Activated naive CD8-positive, alpha-beta T cell treated with anti-CD3 and anti-CD28 coated beads, Interleukin-2, amount 50 U/mL, for 16 hours (primary cell): ENCODE results near the gene CLTCL1.
"Not testable (repeated sequence)": the region's sequence is repeated elsewhere in the genome, so short reads cannot be mapped to it uniquely, and the experiment has no call there.

Experiments used
- DNase-seq: peaks from one replicate; pipeline ENCODE4 v3.0.0-alpha.2; 2020; ENCODE audit warnings: low read depth, low spot score

CLTCL1 gene

DNA sequence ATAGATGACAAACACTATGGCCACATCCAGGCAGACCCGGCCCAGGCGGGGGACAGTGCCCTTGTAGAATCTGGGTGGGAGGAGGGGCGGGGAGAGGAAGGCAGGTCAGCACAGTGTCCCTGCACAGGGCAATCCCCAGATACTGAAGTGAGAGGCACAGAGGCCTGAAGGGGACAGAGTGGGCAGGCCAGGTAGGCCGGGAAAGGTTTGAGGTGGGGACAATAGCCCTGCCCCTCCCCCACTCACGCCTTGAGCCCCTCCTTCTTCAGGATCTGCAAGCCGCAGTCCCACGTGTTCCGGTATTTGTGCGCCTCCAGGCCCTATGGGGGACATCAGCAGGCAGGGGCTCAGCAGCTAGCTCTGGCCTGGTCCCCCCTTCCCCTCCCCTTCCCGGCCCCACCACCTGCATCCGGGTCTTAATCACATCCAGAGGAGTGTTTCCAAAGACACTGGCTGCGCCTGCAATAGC is 115.3 kb downstream of the CLTCL1 start:
- DNase-seq = no peak

DNA sequence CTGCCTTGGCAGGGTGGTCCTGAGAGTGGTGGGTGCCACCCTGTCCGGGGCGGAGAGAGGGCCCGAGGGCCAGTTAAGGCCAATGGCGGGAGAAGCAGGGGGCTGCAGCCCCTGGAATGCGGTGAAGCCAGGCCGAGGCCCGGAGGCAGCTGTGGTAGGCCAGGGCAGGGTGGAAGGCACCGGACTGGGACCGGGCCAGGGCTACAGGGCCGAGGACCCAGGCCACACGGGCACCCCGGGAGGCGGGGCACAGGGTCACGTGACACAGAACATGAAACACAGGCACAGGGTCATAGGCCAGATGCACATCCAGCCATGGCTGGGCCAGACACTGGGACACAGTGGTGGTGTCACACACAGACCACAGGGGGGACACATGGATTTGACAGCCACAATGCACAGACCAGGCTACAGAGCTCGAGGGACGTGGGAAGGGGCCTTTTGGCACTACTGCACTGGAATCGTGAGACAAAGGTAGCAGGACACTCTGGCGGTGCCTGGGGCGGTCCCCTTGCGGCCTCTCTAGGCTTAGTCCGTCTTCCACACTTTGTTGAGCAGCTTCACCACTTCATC is 115.8 kb downstream of the CLTCL1 start:
- no peak for DNase-seq

DNA sequence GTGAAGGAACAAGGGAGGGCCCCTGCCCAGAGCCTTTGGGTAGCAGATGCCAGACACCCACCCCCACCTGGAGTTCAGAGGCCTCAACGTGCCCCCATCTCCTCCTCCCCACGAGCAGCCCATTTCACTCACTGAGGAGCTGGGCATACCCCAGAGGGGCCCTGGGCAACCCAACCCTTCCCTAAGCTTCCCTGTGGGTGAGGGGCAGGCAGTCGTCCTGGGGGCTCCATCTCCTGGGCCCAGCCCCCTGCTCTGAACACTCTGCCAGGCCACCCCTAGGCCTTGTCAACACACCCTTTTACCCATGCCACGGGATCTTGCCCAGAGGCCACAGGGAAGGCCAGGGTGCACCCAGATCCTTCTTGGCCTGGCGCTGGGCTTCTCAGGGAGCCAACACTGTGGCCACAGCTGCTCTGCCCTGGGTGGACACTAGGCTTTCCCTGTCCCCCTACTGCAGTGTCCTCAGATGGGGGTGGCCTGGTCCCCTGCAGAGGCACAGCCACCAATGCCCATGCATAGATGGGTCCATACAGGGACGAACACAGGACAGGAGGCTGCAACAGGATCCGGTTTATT is 116.4 kb downstream of the CLTCL1 start:
- DNase-seq = no peak

DNA sequence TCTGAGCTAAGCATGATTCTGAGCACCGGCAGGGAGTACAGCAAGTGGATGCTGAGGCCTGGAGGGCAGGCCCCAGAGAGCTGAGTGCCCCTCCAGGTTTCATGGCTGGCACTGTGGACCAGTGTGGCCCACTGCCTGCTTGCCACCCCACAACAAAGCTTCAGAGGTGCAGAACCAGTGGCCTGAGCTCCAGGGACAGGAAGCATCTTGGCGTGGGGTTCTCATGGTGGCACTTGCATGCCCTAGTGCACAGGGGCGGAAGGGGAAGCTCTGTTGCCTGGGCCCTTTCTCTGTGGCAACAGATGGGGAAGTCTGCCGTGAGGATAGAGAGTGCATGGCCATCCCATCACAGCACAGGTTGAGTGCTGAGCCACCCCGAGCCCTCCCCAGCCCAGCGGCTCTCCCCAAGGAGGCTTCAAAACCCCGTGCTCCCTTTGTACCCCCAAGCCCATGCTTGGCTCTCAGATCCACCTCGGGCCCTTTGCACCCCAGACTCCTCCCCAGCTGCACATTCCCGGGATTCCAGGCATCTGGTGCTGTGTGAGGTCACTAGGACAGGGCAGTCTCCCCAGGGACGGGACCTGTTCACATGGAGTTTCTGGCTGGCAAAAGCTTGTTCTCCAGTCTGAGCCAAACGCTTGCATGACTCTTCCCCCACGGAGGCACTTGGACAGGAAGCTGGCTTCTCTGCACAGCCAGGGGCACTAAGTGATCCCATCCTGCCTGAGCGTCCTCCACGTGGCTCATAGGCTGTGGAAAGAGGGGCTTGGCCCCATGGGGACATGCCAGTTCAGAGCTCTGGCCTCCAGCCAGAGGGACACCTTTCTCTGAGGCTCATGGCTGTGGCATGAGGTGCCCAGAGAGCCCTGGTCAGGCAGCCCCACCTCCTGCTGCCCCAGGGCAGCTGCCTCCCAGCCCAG is 117.2 kb downstream of the CLTCL1 start:
- no peak for DNase-seq

DNA sequence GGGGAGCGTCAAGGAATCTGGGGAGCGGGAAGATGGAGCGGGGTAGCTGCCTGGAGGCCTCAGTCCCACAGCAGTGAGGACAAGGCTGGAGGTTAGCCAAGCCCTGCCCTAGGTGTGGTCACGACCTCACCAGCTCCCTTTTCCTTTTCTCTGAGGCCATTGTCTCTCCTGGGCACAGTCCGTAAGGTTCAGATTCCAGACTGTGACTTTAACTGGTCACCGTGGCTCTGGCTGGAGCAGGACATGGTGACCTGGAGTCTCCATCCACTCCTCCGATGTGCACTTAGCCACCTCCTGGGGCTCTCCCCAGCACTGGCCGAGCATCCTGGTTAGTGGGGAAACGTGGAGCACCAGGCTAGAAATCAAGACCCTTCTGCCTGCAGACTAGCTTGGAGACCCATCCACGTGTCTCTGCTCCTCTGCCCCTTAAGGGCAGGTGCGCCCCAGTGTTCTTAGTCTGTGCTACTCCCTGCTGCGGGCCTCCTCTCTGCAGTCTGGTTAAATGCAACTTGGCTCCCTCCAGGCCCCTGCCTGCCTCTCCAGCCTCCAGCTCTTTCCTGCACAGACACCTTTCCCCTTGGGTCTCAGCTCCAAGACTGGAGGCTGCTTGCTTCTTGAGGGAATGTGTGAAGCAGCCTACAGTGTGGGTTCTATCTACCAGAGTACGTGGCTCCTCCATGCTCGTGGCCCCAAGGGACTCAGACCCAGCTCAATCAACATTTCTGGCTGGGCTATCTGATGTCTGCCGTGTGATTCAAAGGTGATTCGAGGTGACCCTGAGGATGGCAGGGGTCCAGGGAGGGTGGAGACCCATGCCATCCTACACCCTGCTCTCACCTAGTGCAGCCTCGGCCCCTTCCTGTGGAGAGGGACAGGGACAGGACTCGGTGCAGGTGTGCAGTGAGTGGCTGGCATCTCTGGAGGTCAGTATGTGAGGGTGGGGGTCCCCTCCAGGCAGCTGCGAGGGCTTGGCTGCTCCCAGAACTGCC is 118.2 kb downstream of the CLTCL1 start:
- DNase-seq = no peak

DNA sequence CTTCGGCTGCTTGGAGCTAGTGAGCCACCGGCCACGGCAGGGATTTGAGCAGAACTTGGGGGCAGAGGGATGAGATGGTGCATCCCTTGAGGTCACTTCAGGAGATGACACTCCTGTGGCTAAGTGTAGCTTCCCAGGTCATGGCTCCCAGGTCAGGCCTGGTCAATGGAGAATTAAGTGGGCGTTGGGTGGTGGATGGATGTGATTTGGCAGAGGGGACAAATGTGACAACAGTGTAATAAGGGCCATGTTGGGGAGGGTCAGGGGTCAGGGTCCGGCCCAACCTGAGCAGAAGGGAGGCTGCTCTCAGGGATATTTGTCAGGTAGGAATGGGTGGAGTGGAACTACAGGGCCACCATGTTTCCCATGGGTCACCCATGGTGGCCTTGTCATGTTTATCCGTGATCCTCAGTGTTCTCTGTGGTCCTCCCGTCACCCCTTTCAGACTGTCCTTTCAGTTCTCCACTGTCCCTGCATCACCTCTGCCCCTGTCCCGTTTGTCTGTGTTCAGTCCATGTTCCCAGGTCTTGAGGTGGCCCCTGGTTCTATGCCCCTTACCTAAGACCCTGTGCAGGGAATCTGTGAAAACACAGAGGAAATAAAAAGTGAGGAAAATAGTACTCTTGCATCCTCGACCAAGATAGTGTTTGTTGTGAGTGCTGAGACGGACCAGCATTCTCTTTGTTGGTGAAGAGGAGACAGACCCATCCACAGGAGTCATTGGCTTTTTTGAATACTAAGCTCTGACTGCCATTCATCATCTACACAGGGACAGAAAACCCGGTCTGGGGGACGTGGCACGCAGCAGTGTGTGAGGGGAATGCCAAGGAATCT is 119.1 kb downstream of the CLTCL1 start:
- DNase-seq = no peak

DNA sequence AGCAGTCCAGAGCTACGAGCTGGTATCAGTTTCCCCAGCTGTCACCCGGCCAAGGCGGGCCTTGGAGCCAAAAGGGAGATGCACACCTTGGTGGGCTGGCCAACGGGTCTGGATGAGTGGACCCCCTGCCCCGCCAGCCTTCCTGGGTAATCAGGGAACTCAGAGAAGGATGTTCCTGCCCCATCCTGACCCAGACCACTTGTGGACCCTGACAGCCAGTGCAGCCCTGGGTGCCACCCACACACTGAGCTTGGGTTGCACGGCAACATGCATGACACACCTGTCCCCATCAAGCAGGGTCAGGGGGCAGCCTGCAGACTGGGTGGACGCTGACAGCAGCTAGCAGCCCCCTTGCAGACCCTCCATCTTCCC is 121.6 kb downstream of the CLTCL1 start:
- DNase-seq = no peak

DNA sequence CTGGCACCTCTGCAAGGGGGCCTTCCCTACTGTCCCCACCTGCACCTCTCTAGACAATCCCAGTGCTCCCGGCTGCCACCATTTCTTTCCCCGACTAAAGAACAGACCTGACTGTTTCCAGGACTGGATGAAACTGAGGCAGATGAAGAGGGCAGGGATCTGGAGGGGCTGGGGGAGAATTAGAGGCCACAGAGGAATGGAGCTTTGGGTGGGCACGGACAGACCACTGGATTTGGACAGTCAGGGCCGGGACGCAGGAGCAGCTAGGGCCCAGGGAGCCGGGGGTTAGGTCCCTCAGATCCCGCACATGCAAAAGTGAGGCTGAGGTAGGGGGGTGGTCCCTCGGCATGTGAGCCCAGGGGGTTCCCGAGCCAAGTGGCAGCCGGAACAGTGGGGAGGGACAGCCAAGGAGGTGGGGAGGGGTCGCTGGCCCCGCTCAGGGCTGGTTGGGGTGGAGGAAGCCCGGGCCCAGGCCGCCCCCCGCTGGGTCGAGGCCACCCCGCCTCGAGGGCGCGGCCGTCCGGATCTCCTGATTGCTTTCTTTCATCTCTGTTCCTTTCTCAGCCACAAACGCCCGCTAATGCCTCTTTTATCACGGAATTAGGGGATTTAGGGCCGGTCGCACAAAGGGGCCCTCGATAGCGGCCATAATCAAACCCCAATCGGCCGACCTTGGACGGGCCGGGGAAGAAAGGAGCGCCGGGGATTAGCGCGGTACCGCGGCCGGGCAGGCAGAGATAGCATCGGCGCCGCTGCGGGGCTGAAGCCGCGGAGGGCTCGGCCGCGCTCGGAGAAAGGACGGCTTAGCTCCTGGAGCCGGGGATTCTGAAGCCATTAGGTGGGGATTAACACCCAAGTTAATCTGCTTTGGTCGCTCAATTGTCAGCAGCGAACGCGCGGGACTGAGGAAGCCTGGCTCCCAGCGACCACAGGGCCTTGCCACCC is 122.2 kb downstream of the CLTCL1 start:
- no peak for DNase-seq

DNA sequence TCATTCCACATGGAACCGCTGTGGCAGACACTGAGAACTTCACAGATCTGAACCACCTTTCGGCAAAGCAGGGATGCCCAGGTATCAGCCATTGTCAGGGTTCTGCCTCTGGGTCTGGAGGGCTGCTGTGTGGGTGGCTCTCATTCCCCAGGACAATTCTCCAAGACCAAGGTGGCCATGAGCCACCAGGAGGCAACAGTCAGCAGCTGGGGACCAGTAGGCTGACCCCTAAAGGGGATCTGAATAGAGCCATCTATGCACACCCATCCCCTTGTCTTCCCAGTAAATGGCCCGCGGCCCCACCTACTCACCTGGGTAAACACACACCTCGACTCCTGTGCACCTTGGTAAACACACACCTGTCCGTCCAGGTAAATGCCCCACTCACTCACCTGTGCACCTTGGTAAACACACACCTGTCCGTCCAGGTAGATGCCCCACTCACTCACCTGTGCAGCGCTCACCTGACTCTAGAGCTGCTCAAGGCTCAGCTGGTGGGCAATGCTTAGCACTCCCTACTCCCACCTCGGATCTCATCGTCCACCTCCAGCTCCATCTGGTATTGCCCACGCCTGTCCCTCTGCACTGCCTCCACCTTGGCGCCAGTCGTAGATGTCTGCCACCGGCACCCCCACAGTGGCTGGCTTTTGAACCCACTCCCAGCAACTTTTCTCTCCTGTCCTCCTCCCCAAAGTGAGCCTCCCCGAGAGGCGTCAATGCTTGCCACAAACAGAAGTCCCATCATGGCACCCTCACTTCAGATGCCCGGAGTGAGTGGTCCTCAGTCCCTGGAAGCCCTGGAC is 123.2 kb downstream of the CLTCL1 start:
- DNase-seq = no peak

DNA sequence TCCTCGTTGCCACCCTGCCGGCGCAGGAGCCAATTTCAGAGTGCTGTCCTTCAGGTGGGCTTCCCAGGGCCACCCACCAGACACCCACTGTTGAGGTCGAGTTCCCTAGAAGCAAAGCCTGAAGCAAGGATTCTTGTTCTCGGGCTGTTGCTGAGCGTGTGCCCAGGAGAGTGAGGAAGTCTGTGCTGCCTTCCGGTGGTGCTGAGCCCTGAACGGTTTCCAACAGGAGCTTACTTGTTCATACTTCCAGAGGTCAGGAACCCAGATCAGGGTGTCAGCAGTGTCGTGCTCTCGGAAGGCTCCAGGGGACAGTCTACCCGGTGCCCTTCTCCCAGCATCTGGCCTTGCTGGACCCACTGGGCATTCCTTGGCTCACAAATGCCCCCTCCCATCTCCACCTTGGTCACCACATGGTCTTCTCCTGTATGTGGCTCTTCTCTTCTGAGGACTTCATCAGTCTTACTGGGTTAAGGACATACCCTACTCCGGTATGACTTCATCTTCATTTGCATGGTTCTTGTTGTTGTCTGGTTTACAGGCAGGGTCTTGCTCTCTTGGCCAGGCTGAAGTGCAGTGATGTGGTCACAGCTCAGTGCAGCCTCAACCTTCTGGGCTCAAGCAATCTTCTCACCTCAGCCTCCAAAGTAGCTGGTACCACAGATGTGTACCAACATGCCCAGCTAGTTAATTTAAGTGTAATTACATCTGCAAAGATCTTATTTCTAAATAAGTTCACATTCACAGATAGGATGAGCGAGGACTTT is 124.2 kb downstream of the CLTCL1 start:
- no peak for DNase-seq

DNA sequence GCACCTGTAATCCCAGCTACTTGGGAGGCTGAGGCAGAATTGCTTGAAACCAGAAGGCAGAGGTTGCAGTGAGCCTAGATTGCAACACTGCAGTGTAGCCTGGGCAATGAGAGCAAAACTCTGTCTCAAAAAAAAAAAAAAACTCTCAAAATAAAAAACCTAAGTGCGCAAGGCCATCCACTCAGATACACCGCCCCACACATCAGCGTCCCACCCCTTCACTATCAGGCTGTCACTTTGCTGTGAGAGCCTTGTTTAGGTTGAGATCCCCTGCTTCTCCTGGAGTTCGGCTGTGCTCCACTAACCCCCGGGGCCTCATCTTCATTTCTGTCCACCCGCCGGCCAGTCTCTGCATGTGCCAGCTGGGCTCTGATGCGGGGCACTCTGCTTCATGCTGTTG is 125.1 kb downstream of the CLTCL1 start:
- DNase-seq = no peak

DNA sequence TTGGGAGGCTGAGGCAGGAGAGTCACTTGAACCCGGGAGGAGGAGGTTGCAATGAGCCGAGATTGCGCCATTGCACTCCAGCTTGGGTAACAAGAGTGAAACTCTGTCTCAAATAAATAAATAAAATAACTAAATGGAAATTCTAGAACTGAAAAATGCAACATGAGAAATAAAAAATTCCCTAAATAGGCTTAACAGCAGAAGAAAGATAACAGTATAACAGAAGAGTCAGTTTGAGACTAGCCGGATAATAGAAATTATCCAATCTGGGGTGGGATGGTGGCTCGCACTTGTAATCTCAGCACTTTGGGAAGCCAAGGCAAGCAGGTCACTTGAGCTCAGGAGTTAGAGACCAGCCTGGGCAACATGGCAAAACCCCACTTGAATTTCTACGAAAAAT is 127.1 kb downstream of the CLTCL1 start:
- DNase-seq = no peak

DNA sequence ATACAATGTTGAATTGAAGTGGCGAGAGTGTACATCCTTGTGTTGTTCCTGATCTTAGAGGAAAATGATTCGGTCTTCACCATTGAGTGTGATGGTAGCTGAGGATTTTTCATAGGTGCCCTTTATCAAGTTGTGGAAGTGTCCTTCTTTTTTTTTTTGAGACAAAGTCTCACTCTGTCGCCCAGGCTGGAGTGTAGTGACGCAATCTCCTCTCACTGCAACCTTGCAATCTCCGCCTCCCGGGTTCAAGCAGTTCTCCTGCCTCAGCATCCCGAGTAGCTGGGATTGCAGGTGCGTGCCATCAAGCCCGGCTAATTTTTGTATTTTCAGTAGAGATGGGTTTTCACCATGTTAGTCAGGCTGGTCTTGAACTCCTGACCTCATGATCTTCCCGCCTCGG is 132.9 kb downstream of the CLTCL1 start:
- not testable (repeated sequence) for DNase-seq

DNA sequence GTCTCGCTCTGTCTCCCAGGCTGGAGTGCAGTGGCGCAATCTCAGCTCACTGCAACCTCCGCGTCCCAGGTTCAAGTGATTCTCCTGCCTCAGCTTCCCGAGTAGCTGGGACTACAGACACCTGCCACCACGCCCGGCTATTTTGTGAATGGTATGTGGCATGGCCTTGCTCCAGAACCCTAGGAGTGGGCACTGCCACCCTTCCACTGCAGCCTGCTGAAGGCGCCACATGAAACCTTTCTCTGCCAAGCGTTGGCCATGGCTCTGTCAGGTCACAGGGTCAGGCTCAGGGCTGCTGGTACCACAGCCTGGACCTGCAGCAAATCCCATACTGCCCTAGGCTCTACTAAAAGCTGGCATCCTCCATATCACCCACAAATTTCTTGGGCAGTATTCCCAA is 135.4 kb downstream of the CLTCL1 start:
- DNase-seq = not testable (repeated sequence)

DNA sequence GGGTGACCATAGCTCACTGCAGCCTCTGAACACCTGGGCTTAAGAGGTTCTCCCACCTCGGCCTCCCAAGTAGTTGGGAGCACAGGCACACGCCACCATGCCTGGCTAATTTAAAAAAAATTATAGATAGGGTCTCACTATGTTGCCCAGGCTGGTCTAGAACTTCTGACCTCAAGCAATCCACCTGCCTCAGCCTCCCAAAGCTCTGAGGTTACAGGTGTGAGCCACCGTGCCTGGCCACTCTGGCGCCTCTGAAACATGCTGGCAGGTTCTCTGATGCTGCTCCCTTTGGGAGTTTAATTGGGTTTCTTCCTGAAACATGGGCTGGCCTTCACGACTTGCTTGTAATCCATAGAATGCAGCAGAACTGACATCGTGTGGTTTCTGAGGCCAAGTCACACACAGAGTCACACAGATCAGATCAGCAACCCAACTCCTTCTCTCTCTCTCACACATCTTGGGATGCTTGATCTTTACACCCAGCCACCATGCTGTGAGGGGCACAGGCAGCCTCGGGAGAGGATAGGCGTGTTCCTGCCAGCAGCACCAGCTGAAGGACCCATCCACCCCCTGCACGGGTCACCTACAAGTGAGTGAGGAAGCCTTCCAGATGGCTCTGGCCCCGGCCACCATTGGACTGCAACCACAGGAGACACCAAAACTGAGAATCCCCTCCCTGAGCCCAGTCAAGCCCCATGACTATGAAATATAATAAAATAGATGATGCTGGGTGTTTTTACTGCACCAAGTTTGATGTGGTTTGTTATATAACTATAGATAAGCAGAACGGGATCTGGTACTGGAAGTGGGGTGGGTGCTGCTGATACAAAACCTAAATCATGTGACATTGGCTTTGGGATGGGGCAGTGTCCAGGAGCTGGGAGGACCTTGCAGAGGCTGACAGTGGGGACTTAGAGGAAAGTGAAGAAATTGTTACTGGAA is 138.3 kb downstream of the CLTCL1 start:
- DNase-seq = no peak

DNA sequence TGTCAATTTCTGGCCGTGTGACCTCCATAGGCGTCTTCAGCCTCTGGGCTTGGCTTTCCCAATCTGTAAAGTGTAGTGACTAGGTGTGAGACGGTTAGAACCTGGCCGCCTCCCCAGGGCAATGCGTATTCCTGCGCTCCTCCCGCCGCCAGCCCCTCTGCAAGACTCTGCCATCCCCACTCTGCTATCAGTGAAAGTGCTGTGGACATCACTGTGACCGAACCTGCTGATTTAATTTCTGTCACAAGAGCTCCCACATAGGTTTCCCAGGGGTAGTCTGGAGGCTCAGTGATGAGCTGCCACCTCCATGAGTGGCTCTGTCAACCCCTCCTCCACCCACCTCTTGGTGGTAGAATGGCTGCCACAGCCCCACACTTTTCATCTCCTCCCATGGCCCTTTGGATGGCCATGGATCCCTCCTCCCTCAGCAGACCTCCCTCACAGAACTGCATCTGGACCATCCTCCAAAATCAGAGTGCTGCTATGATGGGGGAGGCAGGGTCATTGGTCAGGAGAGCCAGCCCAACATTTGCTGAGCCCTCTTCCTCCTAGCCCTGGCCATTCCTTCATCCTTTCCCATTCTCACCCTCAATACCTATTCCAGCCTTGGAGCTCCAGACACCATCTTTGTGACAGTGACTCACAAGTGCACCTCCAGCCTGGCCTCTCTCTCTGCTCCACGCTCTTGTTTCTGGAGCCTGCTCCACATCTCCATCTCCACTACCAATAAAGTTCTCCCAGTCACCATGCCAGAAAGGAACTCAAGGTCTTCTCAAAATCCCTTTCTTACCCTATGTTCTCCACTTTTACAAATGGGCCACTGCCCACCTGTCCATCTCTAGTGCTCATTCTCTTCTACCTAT is 140.0 kb downstream of the CLTCL1 start:
- no peak for DNase-seq
